Liver (tissue), 9 donors: ENCODE results near the gene DMRT1. TPM values are rescaled to one million over a fixed set of nuclear protein-coding genes. Genes with fewer than 3 reads are reported as not detected.

ENCODE experiments used
- DNase-seq: peaks from one replicate; pipeline ENCODE4 v3.0.0-alpha.2; 2017; ENCODE audit warnings: low spot score
- H3K27ac ChIP-seq, 2 donors: one replicate each; pipeline ENCODE4 v1.7.0; 2013; ENCODE audit warnings: inconsistent platforms in 2 of 2, low read length in 2 of 2, control low read depth in 1 of 2, low read depth in 1 of 2, mild to moderate bottlenecking in 1 of 2
- H3K27me3 ChIP-seq, 4 donors: one replicate each; pipeline versions ENCODE4 v1.6.1 to v1.7.0; 2013; ENCODE audit warnings: low read length in 3 of 4, inconsistent platforms in 1 of 4, mild to moderate bottlenecking in 1 of 4, moderate library complexity in 1 of 4; ENCODE audit not compliant: control insufficient read depth in 4 of 4, insufficient read depth in 4 of 4
- H3K36me3 ChIP-seq, 4 donors: one replicate each; pipeline versions ENCODE4 v1.6.1 to v1.7.0; 2013; ENCODE audit warnings: low read length in 3 of 4, mild to moderate bottlenecking in 3 of 4, low read depth in 1 of 4, moderate library complexity in 1 of 4; ENCODE audit not compliant: control insufficient read depth in 4 of 4, insufficient read depth in 3 of 4
- H3K4me1 ChIP-seq, 4 donors: one replicate each; pipeline versions ENCODE4 v1.6.1 to v1.7.0; 2013; ENCODE audit warnings: low read length in 3 of 4, mild to moderate bottlenecking in 3 of 4, moderate library complexity in 1 of 4; ENCODE audit not compliant: control insufficient read depth in 4 of 4, insufficient read depth in 4 of 4
- H3K4me3 ChIP-seq, 3 donors: one replicate each; pipeline versions ENCODE4 v1.6.1 to v1.7.0; 2013; ENCODE audit warnings: low read length in 3 of 3, control low read depth in 1 of 3, low read depth in 1 of 3, mild to moderate bottlenecking in 1 of 3
- H3K9ac ChIP-seq, 2 donors: one replicate each; pipeline ENCODE4 v1.7.0; 2013; ENCODE audit warnings: low read length in 2 of 2, mild to moderate bottlenecking in 2 of 2, moderate library complexity in 2 of 2, control low read depth in 1 of 2, low read depth in 1 of 2
- H3K9me3 ChIP-seq, 4 donors: one replicate each; pipeline versions ENCODE4 v1.6.1 to v1.7.0; 2013; ENCODE audit warnings: low read length in 3 of 4; ENCODE audit not compliant: control insufficient read depth in 4 of 4
- FOXA1 ChIP-seq: IDR thresholded peaks from 2 replicates; pipeline ENCODE4 v1.6.1; 2016; ENCODE audit warnings: antibody characterized with exemption
- HNF4A ChIP-seq, 2 donors: conservative IDR thresholded peaks; 2 replicates each; pipeline ENCODE4 v1.6.1; 2016; ENCODE audit warnings: antibody characterized with exemption in 2 of 2, mild to moderate bottlenecking in 2 of 2
- HNF4G ChIP-seq: IDR thresholded peaks from 2 replicates; pipeline ENCODE4 v1.6.1; 2016; ENCODE audit warnings: antibody characterized with exemption
- MAX ChIP-seq: IDR thresholded peaks from 2 replicates; pipeline ENCODE4 v1.6.1; 2016; ENCODE audit warnings: antibody characterized with exemption
- NR2F2 ChIP-seq: IDR thresholded peaks from 2 replicates; pipeline ENCODE4 v1.6.1; 2016; ENCODE audit warnings: antibody characterized with exemption
- RAD21 ChIP-seq, 2 donors: IDR thresholded peaks; 2 replicates each; pipeline ENCODE4 v1.6.1; 2016; ENCODE audit warnings: antibody characterized with exemption in 2 of 2, mild to moderate bottlenecking in 2 of 2
- RXRA ChIP-seq, 2 donors: IDR thresholded peaks; 2 replicates each; pipeline ENCODE4 v1.6.1; 2017 to 2018; ENCODE audit warnings: antibody characterized with exemption in 2 of 2, mild to moderate bottlenecking in 1 of 2
- SP1 ChIP-seq: IDR thresholded peaks from 2 replicates; pipeline ENCODE4 v1.6.1; 2018; ENCODE audit warnings: antibody characterized with exemption, mild to moderate bottlenecking
- TAF1 ChIP-seq: conservative IDR thresholded peaks from 2 replicates; pipeline ENCODE4 v1.6.1; 2016; ENCODE audit warnings: antibody characterized with exemption, mild to moderate bottlenecking
- YY1 ChIP-seq: IDR thresholded peaks from 2 replicates; pipeline ENCODE4 v1.6.1; 2016; ENCODE audit warnings: antibody characterized with exemption, mild to moderate bottlenecking
- WGBS: extraction: QIAGEN DNeasy Blood & Tissue Kit; methylation state at CpG from one replicate; pipeline ENCODE4 v1.1.7; 2013; 5-methylcytosine and 5-hydroxymethylcytosine counted together
- polyA plus RNA-seq, 2 donors: library from polyadenylated mRNA; stranded (reverse) in 1 of 2; unstranded in 1 of 2; fragments of 200-250 nt in 1 of 2; fragments of >200 nt in 1 of 2; fragmentation: Nextera tagmentation in 1 of 2; extraction: Ambion mirVana in 1 of 2; gene quantifications; one replicate each; pipeline versions ENCODE4 v1.2.1 to v1.2.3, GENCODE V29; 2013 to 2015
- total RNA-seq, 2 donors: library from RNA; depleted of rRNA; stranded (reverse); fragments of >200 nt; gene quantifications; one replicate each; pipeline ENCODE4 v1.2.3, GENCODE V29; 2014
- TF ChIP-seq, protein P1 (sequence below): fragments of 150-350 bp; IDR thresholded peaks from 2 replicates; pipeline ENCODE4 v1.5.1; 2017; ENCODE audit warnings: improper control_type of control experiment, low read depth, low read length; ENCODE audit not compliant: missing input control
- donor health status: healthy.
- donor health status: healthy.
- donor health status: healthy.
- donor health status: healthy.
- donor health status: healthy.

The DMRT1 gene
- total and polyA plus RNA-seq, 4 donors: not detected

DNA sequence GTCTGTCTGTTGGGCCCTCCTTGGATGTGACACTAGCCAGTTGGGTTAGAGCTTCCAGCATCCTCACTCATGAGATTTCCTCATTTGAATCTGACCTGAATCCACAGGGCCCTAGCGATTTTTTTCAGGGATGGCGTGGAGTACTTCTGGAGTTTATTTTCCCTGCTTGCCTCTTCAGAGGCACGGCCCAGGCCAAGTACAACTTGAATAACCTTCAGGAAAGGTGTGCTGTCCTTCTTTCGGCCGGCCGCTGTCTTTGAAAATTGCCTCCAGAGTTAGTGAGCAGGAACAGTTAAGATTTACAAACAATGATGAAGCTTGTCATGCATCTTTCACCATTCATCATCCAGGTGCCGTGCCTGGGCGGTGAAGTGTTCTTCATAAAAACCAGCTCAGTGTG lies 85.5 kb downstream of the DMRT1 start:
- Histone ChIP-seq H3K27ac (no peak overlapping the region), H3K36me3 (no peaks in the 10 kb centered on the region), H3K4me3 (no peak overlapping the region), H3K9me3 (no peaks in the 10 kb centered on the region), H3K4me1 (no peaks in the 10 kb centered on the region), H3K9ac (no peak overlapping the region), H3K27me3 (peaks cover 0 to 3% (median 0%) of the 10 kb centered on the region in 4 donors)
- WGBS: 89% methylated on average over 8 of the region's 8 CpGs
- DNase-seq: no peak
- TF ChIP-seq FOXA1 (no peak), HNF4A (conservative IDR thresholded peaks at IDR 0.05) (no peak), RAD21 (IDR thresholded peaks at IDR 0.05) (no peak), TAF1 (no peak), YY1 (no peak), HNF4G (no peak), MAX (no peak), SP1 (no peak), NR2F2 (no peak)

DNA sequence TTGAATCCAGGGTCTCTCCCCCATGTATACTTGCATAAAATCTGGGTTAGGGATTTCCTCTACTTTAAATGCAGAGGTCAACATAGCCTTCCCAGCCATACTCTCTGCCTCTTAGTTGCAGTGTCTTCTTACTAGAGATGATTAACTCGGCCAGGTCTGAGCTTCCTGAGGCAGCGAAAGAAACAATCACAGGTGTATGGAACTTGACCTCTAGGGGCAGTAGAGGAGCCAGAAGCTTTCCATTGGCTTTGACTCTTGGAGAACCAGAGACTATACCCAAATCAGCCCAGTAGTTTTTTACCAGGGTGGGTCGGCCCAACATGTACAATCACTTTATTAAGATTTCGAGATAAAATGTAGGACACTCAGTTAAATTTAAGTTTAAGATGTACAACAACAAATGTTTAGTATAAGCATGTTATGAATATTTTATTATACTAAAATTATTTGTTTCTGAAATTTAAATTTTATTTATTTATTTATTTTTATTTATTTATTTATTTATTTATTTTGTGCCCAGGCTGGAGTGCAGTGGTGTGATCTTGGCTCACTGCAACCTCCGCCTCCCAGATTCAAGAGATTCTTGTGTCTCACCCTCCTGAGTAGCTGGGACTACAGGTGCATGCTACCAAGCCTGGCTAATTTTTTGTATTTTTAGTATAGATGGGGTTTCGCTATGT lies 87.0 kb downstream of the DMRT1 start:
- no peaks in the 10 kb centered on the region for H3K9me3 ChIP-seq
- H3K27me3 ChIP-seq: peaks cover 0 to 3% (median 0%) of the 10 kb centered on the region in 4 donors
- 70% methylated on average over 6 of the region's 6 CpGs for WGBS
- no peaks in the 10 kb centered on the region for H3K4me1 ChIP-seq
- TF ChIP-seq, protein P1, sequence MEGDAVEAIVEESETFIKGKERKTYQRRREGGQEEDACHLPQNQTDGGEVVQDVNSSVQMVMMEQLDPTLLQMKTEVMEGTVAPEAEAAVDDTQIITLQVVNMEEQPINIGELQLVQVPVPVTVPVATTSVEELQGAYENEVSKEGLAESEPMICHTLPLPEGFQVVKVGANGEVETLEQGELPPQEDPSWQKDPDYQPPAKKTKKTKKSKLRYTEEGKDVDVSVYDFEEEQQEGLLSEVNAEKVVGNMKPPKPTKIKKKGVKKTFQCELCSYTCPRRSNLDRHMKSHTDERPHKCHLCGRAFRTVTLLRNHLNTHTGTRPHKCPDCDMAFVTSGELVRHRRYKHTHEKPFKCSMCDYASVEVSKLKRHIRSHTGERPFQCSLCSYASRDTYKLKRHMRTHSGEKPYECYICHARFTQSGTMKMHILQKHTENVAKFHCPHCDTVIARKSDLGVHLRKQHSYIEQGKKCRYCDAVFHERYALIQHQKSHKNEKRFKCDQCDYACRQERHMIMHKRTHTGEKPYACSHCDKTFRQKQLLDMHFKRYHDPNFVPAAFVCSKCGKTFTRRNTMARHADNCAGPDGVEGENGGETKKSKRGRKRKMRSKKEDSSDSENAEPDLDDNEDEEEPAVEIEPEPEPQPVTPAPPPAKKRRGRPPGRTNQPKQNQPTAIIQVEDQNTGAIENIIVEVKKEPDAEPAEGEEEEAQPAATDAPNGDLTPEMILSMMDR: peak; percentile 28
- no peak for TF ChIP-seq NR2F2
- DNase-seq: no peak
- no peaks in the 10 kb centered on the region for H3K36me3 ChIP-seq
- no peak overlapping the region for H3K9ac ChIP-seq
- H3K27ac ChIP-seq: no peak overlapping the region
- H3K4me3 ChIP-seq: no peak overlapping the region

GRCh38 chr9:929719-930118 lies 88.2 kb downstream of the DMRT1 start:
- 86% methylated on average over 4 of the region's 4 CpGs for WGBS

More at GRCh38 chr9:929719-930118, 88.2 kb downstream of the DMRT1 start:
- H3K9ac ChIP-seq: no peak overlapping the region
- no peak overlapping the region for H3K27ac ChIP-seq
- no peaks in the 10 kb centered on the region for H3K4me1 ChIP-seq
- no peak overlapping the region for H3K4me3 ChIP-seq
- DNase-seq: no peak
- no peaks in the 10 kb centered on the region for H3K9me3 ChIP-seq
- no peak for TF ChIP-seq NR2F2
- TF ChIP-seq FOXA1: no peak
- TF ChIP-seq, protein P1: no peak
- TF ChIP-seq RXRA (IDR thresholded peaks at IDR 0.05): no peak
- H3K27me3 ChIP-seq: peaks cover 0 to 5% (median 0%) of the 10 kb centered on the region in 4 donors
- H3K36me3 ChIP-seq: no peaks in the 10 kb centered on the region
